Amniotic epithelial cell (primary cell): ENCODE data around the gene PLEKHH1.

Source experiments
- DNase-seq: peaks from one replicate; pipeline ENCODE4 v3.0.0-alpha.2; 2010; ENCODE audit warnings: low read depth

Gene PLEKHH1

DNA sequence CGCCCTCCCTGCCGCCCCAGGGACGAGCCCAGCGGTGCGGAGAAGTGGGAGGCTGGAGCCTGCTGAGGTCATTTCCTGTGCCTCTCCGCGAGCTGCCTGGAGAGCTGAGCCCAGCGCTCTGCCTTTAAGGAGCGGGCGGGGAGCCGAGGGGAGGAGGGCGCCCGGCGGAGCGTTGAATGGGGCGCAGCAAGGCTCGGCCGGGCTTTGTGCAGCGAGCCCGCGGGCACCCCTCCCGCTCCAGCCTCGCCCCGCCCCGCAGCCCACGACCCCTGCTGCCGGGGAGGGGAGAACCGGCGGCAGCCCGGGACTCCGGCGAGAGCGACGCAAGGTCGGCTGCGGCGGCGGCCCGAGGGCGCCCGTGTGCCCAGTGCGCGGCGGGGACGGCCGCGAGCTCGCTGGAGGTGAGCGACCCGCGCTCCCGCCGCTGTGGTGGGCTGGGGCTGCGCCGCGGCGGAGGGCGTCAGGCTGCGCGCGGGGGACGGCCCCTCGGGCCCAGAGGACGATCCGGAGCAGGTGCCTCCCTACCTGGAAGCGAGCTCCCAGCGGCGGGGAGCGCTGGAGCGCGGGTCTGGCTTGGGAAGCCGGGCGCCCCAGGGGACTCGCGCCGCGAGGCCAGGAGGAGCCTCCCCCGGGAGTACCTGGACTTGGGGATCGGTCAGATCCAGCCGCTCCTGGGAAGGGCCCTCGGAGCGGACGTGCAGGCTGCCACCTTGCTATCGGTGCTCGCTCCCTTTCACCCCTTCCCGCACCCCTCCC is at the start of gene PLEKHH1:
Gene PLEKHH1, plus strand, starts transcription at position 293 of the 756 bp plus-strand sequence. CDS start 8,578 bp downstream, outside the sequence.
- DNase-seq = peak; percentile 74

GRCh38 chr14:67483579-67484285 is 49.4 kb upstream of the PLEKHH1 start:
- DNase-seq = no peak

- peak; percentile 78 for DNase-seq
Observed at GRCh38 chr14:67485501-67486095, 47.5 kb upstream of the PLEKHH1 start.

GRCh38 chr14:67486890-67487289 is 46.2 kb upstream of the PLEKHH1 start:
- DNase-seq = no peak

DNA sequence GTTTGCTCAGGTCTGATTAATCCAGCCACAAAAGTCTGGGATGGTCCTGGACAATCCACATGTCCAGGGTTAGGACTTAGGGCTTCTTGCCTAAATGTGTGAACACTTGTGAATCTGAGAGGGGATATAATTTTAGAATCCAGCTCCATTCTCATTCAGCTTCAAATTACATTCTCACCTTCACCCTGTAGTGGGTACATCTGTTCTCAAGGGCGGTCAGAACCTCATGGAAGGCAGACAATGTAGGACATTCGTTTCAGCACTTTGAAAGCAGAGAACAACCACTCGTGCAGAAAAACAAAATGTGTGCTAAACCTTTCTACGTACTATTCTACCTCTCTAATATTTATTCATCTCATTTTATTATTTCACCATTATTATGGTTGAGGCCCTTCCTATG is 45.8 kb upstream of the PLEKHH1 start:
- no peak for DNase-seq

- DNase-seq = no peak
Observed at GRCh38 chr14:67487937-67488893, 44.9 kb upstream of the PLEKHH1 start, which contains the start of gene TMEM229B. Gene TMEM229B, minus strand, starts transcription at chr14:67488721. Its CDS starts 14,798 bp downstream, at chr14:67473923.

- peak; percentile 91 for DNase-seq
Observed at GRCh38 chr14:67490196-67490595, 42.9 kb upstream of the PLEKHH1 start.

GRCh38 chr14:67491285-67491684 is 41.8 kb upstream of the PLEKHH1 start:
- DNase-seq = no peak

DNA sequence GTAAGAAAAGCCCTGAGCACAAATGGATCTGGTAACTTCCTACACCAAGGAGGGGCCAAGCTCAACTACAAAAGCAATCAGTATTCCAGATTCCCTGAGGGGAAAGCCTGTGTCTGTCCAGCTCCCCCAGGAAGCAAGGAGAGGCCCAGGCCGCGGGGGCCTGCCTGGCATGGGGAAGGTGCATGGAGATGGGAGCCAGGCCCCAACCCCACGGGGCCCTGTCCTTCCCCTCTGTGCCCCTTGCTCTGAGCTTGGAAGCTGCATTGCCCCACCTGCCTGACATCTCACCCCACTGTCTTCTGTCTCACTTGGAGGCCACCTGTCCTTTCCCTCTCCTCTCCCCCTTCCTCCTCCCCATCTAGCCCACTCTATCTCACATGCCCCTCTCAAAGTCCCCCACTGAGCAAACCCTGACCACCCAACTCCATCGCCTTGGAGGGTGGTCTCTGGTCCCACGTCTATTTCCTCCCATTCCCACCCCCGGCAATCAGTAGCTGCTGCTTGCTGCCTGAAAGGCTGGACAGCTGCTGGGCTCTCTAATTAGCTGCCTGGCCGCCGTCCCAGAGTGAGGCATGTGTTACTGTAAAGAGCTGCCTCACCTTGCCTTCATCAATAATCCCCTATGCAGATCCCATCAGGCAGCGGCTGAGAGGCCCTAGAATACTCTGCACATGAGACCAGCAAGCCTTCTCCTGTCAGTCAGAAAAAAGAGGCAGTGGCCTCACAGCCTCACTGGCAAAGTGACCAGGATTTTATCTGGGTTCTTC is 41.2 kb upstream of the PLEKHH1 start:
- DNase-seq = peak; percentile 17

- no peak for DNase-seq
Observed at GRCh38 chr14:67492538-67492937, 40.6 kb upstream of the PLEKHH1 start.

GRCh38 chr14:67493092-67493717 is 39.9 kb upstream of the PLEKHH1 start:
- no peak for DNase-seq

DNA sequence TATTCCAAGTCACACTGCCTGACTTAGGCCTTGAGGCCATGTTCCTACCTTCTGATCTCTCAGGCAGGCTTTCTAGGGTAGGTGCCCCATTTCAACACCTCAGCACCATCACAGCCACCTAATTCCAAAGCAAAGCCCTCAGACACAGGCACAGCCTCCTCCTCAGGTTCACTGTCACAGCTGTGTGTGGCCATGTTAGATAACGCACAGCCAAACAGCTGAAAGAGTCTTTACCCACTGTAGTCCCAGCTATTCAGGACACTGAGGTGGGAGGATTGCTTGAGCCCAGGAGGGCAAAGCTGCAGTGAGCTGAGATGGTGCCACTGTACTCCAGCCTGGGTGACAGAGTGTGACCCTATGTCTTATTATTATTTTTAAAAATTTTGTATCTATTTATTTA is 37.3 kb upstream of the PLEKHH1 start:
- DNase-seq = no peak

DNA sequence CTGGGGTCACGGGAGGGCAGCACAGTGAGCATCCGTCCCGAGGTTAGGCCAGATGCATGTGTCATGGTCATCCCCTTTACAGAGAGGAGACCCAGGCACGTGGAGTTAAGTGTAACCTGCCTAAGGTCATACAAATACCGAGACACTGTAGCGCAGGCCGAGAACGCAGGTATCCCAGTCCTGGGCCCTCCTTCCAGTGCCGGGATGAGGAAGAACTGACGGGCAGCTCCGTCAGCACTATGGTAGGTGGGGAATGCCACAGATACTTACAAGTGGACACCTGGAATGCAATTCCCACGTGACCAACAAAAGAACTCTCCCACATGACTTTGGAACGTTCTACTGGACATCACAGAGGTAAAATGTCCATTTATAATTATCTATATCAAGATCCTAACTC is 35.9 kb upstream of the PLEKHH1 start:
- no peak for DNase-seq

- DNase-seq = no peak
Observed at GRCh38 chr14:67497716-67498115, 35.4 kb upstream of the PLEKHH1 start.

DNA sequence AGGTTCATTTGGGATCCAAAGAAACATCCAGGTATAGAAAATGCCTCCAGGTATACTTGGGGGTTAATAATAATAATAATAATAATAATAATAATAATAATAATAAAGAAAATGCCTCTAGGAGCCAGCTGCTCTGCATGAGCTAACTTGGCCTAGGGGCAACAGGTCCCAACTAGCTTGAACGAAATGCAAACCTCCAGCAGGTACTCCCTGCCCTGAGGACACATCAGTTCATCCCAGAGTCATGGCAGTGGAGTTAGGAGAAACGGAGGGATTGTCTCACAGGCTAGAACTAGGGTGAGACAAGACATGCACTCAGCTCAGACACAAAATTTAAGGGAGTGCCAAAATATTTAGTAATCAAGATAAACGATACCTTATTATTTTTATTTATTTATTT is 32.1 kb upstream of the PLEKHH1 start:
- DNase-seq = no peak

- DNase-seq = no peak
Observed at GRCh38 chr14:67501670-67502069, 31.4 kb upstream of the PLEKHH1 start.

DNA sequence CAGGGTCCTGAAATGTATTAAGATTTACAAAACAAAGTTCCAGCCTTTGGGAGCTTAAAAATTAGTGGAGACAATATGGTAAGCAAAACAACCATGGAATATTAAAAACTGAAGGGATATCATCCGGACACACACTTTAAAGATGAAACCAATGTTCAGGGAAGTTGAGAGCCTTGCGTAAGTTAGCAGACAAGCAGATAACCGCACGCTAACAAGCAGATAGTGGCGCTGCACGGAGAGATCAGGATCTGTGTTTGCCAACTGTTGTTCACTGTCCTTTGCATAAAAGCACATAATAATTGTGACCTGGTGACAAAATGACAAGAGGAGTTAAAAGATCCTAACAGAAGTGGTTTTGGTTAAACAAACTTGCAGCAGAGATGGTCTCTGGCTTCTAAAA is 30.2 kb upstream of the PLEKHH1 start:
- peak; percentile 33 for DNase-seq

GRCh38 chr14:67503331-67503730 is 29.8 kb upstream of the PLEKHH1 start:
- no peak for DNase-seq

GRCh38 chr14:67505254-67505653 is 27.8 kb upstream of the PLEKHH1 start:
- no peak for DNase-seq

GRCh38 chr14:67508956-67509355 is 24.1 kb upstream of the PLEKHH1 start:
- no peak for DNase-seq

DNA sequence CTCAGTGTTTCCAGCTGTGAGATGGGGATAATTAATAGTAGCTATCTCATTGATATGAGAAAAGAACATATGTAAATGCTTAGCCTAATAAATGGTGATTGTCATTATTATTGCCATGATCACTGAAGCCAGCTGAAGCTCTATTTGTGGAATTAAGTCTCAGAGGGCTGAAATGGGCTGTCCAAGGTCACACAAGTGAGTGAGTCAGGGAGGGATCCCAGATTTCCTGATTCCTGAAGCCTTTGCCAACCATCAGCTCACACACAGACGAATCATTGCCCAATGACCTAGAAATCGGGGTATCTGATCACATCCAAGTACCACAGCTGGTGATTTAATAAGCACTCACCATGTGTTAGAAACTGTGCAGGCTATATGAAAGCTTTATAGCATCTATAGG is 23.0 kb upstream of the PLEKHH1 start:
- DNase-seq = peak; percentile 70
